ENCODE results near the gene KPNB1. TPM values are rescaled to one million over a fixed set of nuclear protein-coding genes. Genes with fewer than 3 reads are reported as not detected.

Gene KPNB1
- polyA plus RNA-seq, 1 donor (not counting 4 experiments of a cell fraction or from before 2014, with no cell fraction given), result 220 TPM

GRCh38 chr17:47695429-47696376, 46.0 kb downstream of the KPNB1 start:
- Histone ChIP-seq H3K4me2 (ENCODE audit: control insufficient read depth, extremely low read depth, insufficient read depth, low read depth, low read length) (peak overlapping the region; percentile 80), H3K79me2 (ENCODE audit: control insufficient read depth, insufficient read depth, low read length) (no peaks in the 10 kb centered on the region), H3K27me3 (ENCODE audit: control insufficient read depth, extremely low read depth, insufficient read depth, low read length) (peaks cover 5% of the 10 kb centered on the region), H2AFZ (ENCODE audit: control insufficient read depth, low read length) (peak overlapping the region; percentile 76), H3K9ac (ENCODE audit: control insufficient read depth, extremely low read depth, insufficient read depth, low read length) (peak overlapping the region; percentile 68), H3K9me3 (ENCODE audit: control insufficient read depth, low read depth, low read length) (no peaks in the 10 kb centered on the region), H3K27ac (ENCODE audit: control insufficient read depth, insufficient read depth, low read length) (no peak overlapping the region), H3K36me3 (ENCODE audit: control insufficient read depth in 2 of 2, extremely low read depth in 1 of 2, insufficient read depth in 2 of 2, low read length in 2 of 2) (peaks cover 0 to 2% of the 10 kb centered on the region in 2 experiments), H4K20me1 (ENCODE audit: control insufficient read depth, extremely low read depth, insufficient read depth, low read length) (no peaks in the 10 kb centered on the region), H3K4me3 (ENCODE audit: control insufficient read depth in 2 of 3, extremely low read depth in 1 of 3, insufficient read depth in 2 of 3, low read depth in 1 of 3, low read length in 3 of 3) (peak overlapping the region; percentile 67 to 73 (median 69)), H3K4me1 (ENCODE audit: control insufficient read depth, extremely low read depth, insufficient read depth, low read length) (peaks cover 13% of the 10 kb centered on the region), H3K9me1 (ENCODE audit: control insufficient read depth, extremely low read depth, insufficient read depth, low read length) (no peaks in the 10 kb centered on the region)
- dilution Hi-C loops (cut with MboI; ENCODE audit: extremely low pct_ligation_motif_present, low sequenced_read_pairs), result no loop called here
- FAIRE-seq (no peak), DNase-seq (ENCODE audit: low read depth, low spot score) (no peak)
- TF ChIP-seq CTCF (optimal IDR thresholded peaks at IDR 0.05 in 1 of 3, IDR thresholded peaks at IDR 0.05 in 1 of 3, conservative IDR thresholded peaks at IDR 0.05 in 1 of 3; ENCODE audit: extremely low read depth in 1 of 3, insufficient read depth in 2 of 3, low read length in 3 of 3), result no peak
- no peak for TF ChIP-seq EZH2 (IDR thresholded peaks at IDR 0.05; ENCODE audit: low read length)

GRCh38 chr17:47696717-47697642, 47.3 kb downstream of the KPNB1 start:
- Histone ChIP-seq H3K9me3 (ENCODE audit: control insufficient read depth, low read depth, low read length) (no peaks in the 10 kb centered on the region), H3K27me3 (ENCODE audit: control insufficient read depth, extremely low read depth, insufficient read depth, low read length) (peaks cover 5% of the 10 kb centered on the region), H3K27ac (ENCODE audit: control insufficient read depth, insufficient read depth, low read length) (no peak overlapping the region), H3K9me1 (ENCODE audit: control insufficient read depth, extremely low read depth, insufficient read depth, low read length) (no peaks in the 10 kb centered on the region), H3K9ac (ENCODE audit: control insufficient read depth, extremely low read depth, insufficient read depth, low read length) (no peak overlapping the region), H3K4me2 (ENCODE audit: control insufficient read depth, extremely low read depth, insufficient read depth, low read depth, low read length) (no peak overlapping the region), H4K20me1 (ENCODE audit: control insufficient read depth, extremely low read depth, insufficient read depth, low read length) (no peaks in the 10 kb centered on the region), H3K4me3 (ENCODE audit: control insufficient read depth in 2 of 3, extremely low read depth in 1 of 3, insufficient read depth in 2 of 3, low read depth in 1 of 3, low read length in 3 of 3) (no peak overlapping the region), H2AFZ (ENCODE audit: control insufficient read depth, low read length) (no peak overlapping the region), H3K79me2 (ENCODE audit: control insufficient read depth, insufficient read depth, low read length) (no peaks in the 10 kb centered on the region), H3K4me1 (ENCODE audit: control insufficient read depth, extremely low read depth, insufficient read depth, low read length) (peaks cover 13% of the 10 kb centered on the region), H3K36me3 (ENCODE audit: control insufficient read depth in 2 of 2, extremely low read depth in 1 of 2, insufficient read depth in 2 of 2, low read length in 2 of 2) (peaks cover 0 to 3% of the 10 kb centered on the region in 2 experiments)
- FAIRE-seq, result no peak
- dilution Hi-C loops (cut with MboI; ENCODE audit: extremely low pct_ligation_motif_present, low sequenced_read_pairs), result no loop called here
- no peak for TF ChIP-seq CTCF (optimal IDR thresholded peaks at IDR 0.05 in 1 of 3, IDR thresholded peaks at IDR 0.05 in 1 of 3, conservative IDR thresholded peaks at IDR 0.05 in 1 of 3; ENCODE audit: extremely low read depth in 1 of 3, insufficient read depth in 2 of 3, low read length in 3 of 3)
- TF ChIP-seq EZH2 (IDR thresholded peaks at IDR 0.05; ENCODE audit: low read length), result no peak
- no peak for DNase-seq (ENCODE audit: low read depth, low spot score)

Measured in keratinocyte (primary cell).